Stomach (tissue), 9 donors: ENCODE data around the gene TBX3. TPM values are rescaled to one million over a fixed set of nuclear protein-coding genes. Genes with fewer than 3 reads are reported as not detected.

Experiments
- DNase-seq, 2 donors: peaks; one replicate each; pipeline versions ENCODE4 v3.0.0 to v3.0.0-alpha.2; 2013 to 2019
- H3K27ac ChIP-seq, 5 donors: fragments of 200-600 bp in 4 of 5; sonication (generic) in 4 of 5; one replicate each; pipeline ENCODE4 v1.5.1; 2013 to 2019; ENCODE audit warnings: mild to moderate bottlenecking in 1 of 5, moderate library complexity in 1 of 5
- H3K27me3 ChIP-seq, 3 donors: fragments of 200-600 bp; sonication (generic); one replicate each; pipeline ENCODE4 v1.5.1; 2017 to 2019; ENCODE audit warnings: mixed run types in 1 of 3
- H3K36me3 ChIP-seq, 4 donors: fragments of 200-600 bp; sonication (generic); 1 replicate in 3 of 4; 2 replicates in 1 of 4; pipeline ENCODE4 v1.5.1; 2016 to 2019
- H3K4me1 ChIP-seq, 4 donors: fragments of 200-600 bp; sonication (generic); one replicate each; pipeline ENCODE4 v1.5.1; 2016 to 2019
- H3K4me3 ChIP-seq, 4 donors: fragments of 200-600 bp; sonication (generic) in 3 of 4; one replicate each; pipeline ENCODE4 v1.5.1; 2016 to 2019; ENCODE audit warnings: mild to moderate bottlenecking in 1 of 4
- H3K9me3 ChIP-seq, 4 donors: fragments of 200-600 bp; sonication (generic); one replicate each; pipeline ENCODE4 v1.5.1; 2016 to 2019
- EP300 ChIP-seq: sonication (generic); formaldehyde crosslinking; IDR thresholded peaks from one replicate; pipeline ENCODE4 v1.6.1; 2017; ENCODE audit warnings: antibody characterized with exemption
- POLR2A ChIP-seq, 4 donors: fragments of 450-650 bp; IDR thresholded peaks; one replicate each; pipeline ENCODE4 v1.6.1; 2016; ENCODE audit warnings: antibody characterized with exemption in 4 of 4, control low read depth in 2 of 4, mild to moderate bottlenecking in 1 of 4, moderate library complexity in 1 of 4
- POLR2AphosphoS5 ChIP-seq, 3 donors: sonication (generic); formaldehyde crosslinking; IDR thresholded peaks; one replicate each; pipeline ENCODE4 v1.6.1; 2016; ENCODE audit warnings: antibody characterized with exemption in 3 of 3
- WGBS, 5 donors: extraction: QIAGEN DNeasy Blood & Tissue Kit in 3 of 5; methylation state at CpG; one replicate each; pipeline versions ENCODE4 v1.1.5 to v1.1.7; 2013 to 2018; 5-methylcytosine and 5-hydroxymethylcytosine counted together
- intact Hi-C: fragments of 100-400 bp; cut with DNase I; formaldehyde crosslinking; loops from one replicate; pipeline ENCODE4 v1.15.1; 2023; ENCODE audit warnings: low total_unique reads
- polyA plus RNA-seq, 3 donors: library from polyadenylated mRNA; stranded (reverse); fragments of 200-250 nt; gene quantifications; one replicate each; pipeline ENCODE4 v1.2.3, GENCODE V29; 2013
- total RNA-seq, 5 donors: library from RNA; depleted of rRNA; stranded (reverse); fragments of >200 nt; gene quantifications; one replicate each; pipeline versions ENCODE4 v1.1.0 to v1.2.3, GENCODE V29; 2014 to 2016
- TF ChIP-seq, protein P1 (sequence below), 7 experiments: fragments of 450-650 bp in 4 of 7; fragments of 200-600 bp in 3 of 7; sonication (generic) in 3 of 7; IDR thresholded peaks; one replicate each; pipeline ENCODE4 v1.5.1; 2016 to 2019; ENCODE audit warnings: antibody characterized with exemption in 7 of 7, control low read depth in 2 of 7, mild to moderate bottlenecking in 1 of 7
- donor health status: healthy with polysubstance abuse.
- donor health status: Bipolar disorder and iron deficiency.
- donor health status: healthy.

The TBX3 gene
- total and polyA plus RNA-seq, 8 donors, result 2.5 to 12.7 (median 5.7) TPM; not detected in 1

GRCh38 chr12:114686426-114686772 lies 2.4 kb upstream of the TBX3 start:
- Histone ChIP-seq H3K27me3 (peaks cover 0 to 100% (median 77%) of the 10 kb centered on the region in 3 donors), H3K9me3 (no peaks in the 10 kb centered on the region), H3K36me3 (no peaks in the 10 kb centered on the region), H3K4me3 (no peak overlapping the region), H3K27ac (no peak overlapping the region), H3K4me1 (peaks cover 13 to 43% (median 39%) of the 10 kb centered on the region in 4 donors)
- no peak for DNase-seq
- 29 to 53% (median 29%) methylated on average over 11 of the region's 11 CpGs for WGBS, 5 donors
- no peak for TF ChIP-seq POLR2AphosphoS5 (IDR thresholded peaks at IDR 0.05)
- no peak for TF ChIP-seq POLR2A (IDR thresholded peaks at IDR 0.05)
- TF ChIP-seq EP300, result no peak
- TF ChIP-seq, protein P1, sequence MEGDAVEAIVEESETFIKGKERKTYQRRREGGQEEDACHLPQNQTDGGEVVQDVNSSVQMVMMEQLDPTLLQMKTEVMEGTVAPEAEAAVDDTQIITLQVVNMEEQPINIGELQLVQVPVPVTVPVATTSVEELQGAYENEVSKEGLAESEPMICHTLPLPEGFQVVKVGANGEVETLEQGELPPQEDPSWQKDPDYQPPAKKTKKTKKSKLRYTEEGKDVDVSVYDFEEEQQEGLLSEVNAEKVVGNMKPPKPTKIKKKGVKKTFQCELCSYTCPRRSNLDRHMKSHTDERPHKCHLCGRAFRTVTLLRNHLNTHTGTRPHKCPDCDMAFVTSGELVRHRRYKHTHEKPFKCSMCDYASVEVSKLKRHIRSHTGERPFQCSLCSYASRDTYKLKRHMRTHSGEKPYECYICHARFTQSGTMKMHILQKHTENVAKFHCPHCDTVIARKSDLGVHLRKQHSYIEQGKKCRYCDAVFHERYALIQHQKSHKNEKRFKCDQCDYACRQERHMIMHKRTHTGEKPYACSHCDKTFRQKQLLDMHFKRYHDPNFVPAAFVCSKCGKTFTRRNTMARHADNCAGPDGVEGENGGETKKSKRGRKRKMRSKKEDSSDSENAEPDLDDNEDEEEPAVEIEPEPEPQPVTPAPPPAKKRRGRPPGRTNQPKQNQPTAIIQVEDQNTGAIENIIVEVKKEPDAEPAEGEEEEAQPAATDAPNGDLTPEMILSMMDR (IDR thresholded peaks at IDR 0.05), result no peak
- intact Hi-C loops, result no loop called here

- intact Hi-C loops, result no loop called here
- no peak for DNase-seq
- H3K9me3 ChIP-seq, result no peaks in the 10 kb centered on the region
- peaks cover 13 to 43% (median 39%) of the 10 kb centered on the region in 4 donors for H3K4me1 ChIP-seq
- no peak overlapping the region for H3K4me3 ChIP-seq
- peaks cover 0 to 100% (median 72%) of the 10 kb centered on the region in 3 donors for H3K27me3 ChIP-seq
- peak overlapping the region in 2 of 5 donors; percentile 87 for H3K27ac ChIP-seq
- TF ChIP-seq POLR2A (IDR thresholded peaks at IDR 0.05), result no peak
- TF ChIP-seq POLR2AphosphoS5 (IDR thresholded peaks at IDR 0.05), result no peak
- TF ChIP-seq EP300, result no peak
- TF ChIP-seq, protein P1 (IDR thresholded peaks at IDR 0.05), result no peak
- WGBS, 5 donors, result 34 to 61% (median 43%) methylated on average over 16 to 17 of the region's 17 CpGs
- H3K36me3 ChIP-seq, result no peaks in the 10 kb centered on the region
Observed at GRCh38 chr12:114685869-114686268, 1.9 kb upstream of the TBX3 start.

GRCh38 chr12:114685320-114685781 lies 1.4 kb upstream of the TBX3 start:
- no peak for DNase-seq
- peaks cover 13 to 43% (median 39%) of the 10 kb centered on the region in 4 donors for H3K4me1 ChIP-seq
- 28 to 43% (median 36%) methylated on average over 24 to 25 of the region's 25 CpGs for WGBS, 5 donors
- H3K36me3 ChIP-seq, result no peaks in the 10 kb centered on the region
- H3K27ac ChIP-seq, result peak overlapping the region in 4 of 5 donors; percentile 69 to 90 (median 87)
- TF ChIP-seq POLR2A (IDR thresholded peaks at IDR 0.05) (no peak), POLR2AphosphoS5 (IDR thresholded peaks at IDR 0.05) (no peak), EP300 (no peak)
- TF ChIP-seq, protein P1 (IDR thresholded peaks at IDR 0.05), result no peak
- peaks cover 0 to 100% (median 67%) of the 10 kb centered on the region in 3 donors for H3K27me3 ChIP-seq
- intact Hi-C loops, result no loop called here
- H3K4me3 ChIP-seq, result peak overlapping the region; percentile 46 to 58 (median 51)
- H3K9me3 ChIP-seq, result no peaks in the 10 kb centered on the region

GRCh38 chr12:114684870-114685273 lies 897 bp upstream of the TBX3 start:
- TF ChIP-seq POLR2A (IDR thresholded peaks at IDR 0.05), result no peak
- no peak for TF ChIP-seq POLR2AphosphoS5 (IDR thresholded peaks at IDR 0.05)
- 3 to 9% (median 5%) methylated on average over 15 to 24 of the region's 24 CpGs for whole genome bisulfite sequencing, 5 donors
- Histone ChIP-seq H3K4me3 (peak overlapping the region; percentile 46 to 58 (median 51)), H3K36me3 (no peaks in the 10 kb centered on the region), H3K27me3 (peaks cover 0 to 100% (median 62%) of the 10 kb centered on the region in 3 donors), H3K9me3 (no peaks in the 10 kb centered on the region), H3K27ac (peak overlapping the region; percentile 35 to 90 (median 87)), H3K4me1 (peaks cover 13 to 43% (median 40%) of the 10 kb centered on the region in 4 donors)
- intact Hi-C loops, result no loop called here
- no peak for DNase-seq

GRCh38 chr12:114683709-114684097 lies 272 bp downstream of the TBX3 start:
- peak overlapping the region; percentile 35 to 90 (median 87) for H3K27ac ChIP-seq
- peak overlapping the region; percentile 46 to 58 (median 51) for H3K4me3 ChIP-seq
- no peak for DNase-seq
- peaks cover 13 to 43% (median 43%) of the 10 kb centered on the region in 4 donors for H3K4me1 ChIP-seq
- no peaks in the 10 kb centered on the region for H3K9me3 ChIP-seq
- TF ChIP-seq POLR2A (IDR thresholded peaks at IDR 0.05), result no peak
- H3K36me3 ChIP-seq, result no peaks in the 10 kb centered on the region
- peaks cover 0 to 100% (median 53%) of the 10 kb centered on the region in 3 donors for H3K27me3 ChIP-seq
- intact Hi-C loops, result no loop called here
- WGBS, 5 donors, result 0 to 4% (median 3%) methylated on average over 19 of the region's 19 CpGs
